SK-N-SH treated with all-trans-retinoic acid at 6 μM for 48 hours (cell line): ENCODE data around the gene SMARCA2.

ENCODE experiments used
- CREB5 ChIP-seq: fragments of 250-450 bp; sonication (Bioruptor Pico); IDR thresholded peaks from 2 replicates; pipeline ENCODE4 v1.5.1; 2020; ENCODE audit warnings: low read depth, mild to moderate bottlenecking, moderate library complexity
- PATZ1 ChIP-seq: fragments of 250-450 bp; sonication (Bioruptor Pico); IDR thresholded peaks from 2 replicates; pipeline ENCODE4 v1.8.0; 2020; ENCODE audit warnings: mild to moderate bottlenecking, moderate library complexity, borderline replicate concordance
- ZNF565 ChIP-seq: fragments of 450-650 bp; formaldehyde crosslinking; conservative IDR thresholded peaks from 2 replicates; pipeline ENCODE4 v1.5.0; 2020; ENCODE audit warnings: low read depth, mild to moderate bottlenecking, moderate library complexity

GRCh38 chr9:2126331-2126803, 111.2 kb downstream of the SMARCA2 start:
- TF ChIP-seq PATZ1 = no peak
- no peak for TF ChIP-seq ZNF565 (CRISPR knock-in tag)
- no peak for TF ChIP-seq CREB5 (CRISPR knock-in tag)
